Measurements from ENCODE around the gene BACE1-AS. TPM values are rescaled to one million over a fixed set of nuclear protein-coding genes. Genes with fewer than 3 reads are reported as not detected.
"Not testable (repeated sequence)": the region's sequence is repeated elsewhere in the genome, so short reads cannot be mapped to it uniquely, and the experiment has no call there.

Gene BACE1-AS
- total RNA-seq: 8.3 TPM
- long read RNA-seq, partial matches to known transcripts: 0 of 2 reads
- long read RNA-seq, other reads (novel, unspliced or antisense): 0 of 2 reads

DNA sequence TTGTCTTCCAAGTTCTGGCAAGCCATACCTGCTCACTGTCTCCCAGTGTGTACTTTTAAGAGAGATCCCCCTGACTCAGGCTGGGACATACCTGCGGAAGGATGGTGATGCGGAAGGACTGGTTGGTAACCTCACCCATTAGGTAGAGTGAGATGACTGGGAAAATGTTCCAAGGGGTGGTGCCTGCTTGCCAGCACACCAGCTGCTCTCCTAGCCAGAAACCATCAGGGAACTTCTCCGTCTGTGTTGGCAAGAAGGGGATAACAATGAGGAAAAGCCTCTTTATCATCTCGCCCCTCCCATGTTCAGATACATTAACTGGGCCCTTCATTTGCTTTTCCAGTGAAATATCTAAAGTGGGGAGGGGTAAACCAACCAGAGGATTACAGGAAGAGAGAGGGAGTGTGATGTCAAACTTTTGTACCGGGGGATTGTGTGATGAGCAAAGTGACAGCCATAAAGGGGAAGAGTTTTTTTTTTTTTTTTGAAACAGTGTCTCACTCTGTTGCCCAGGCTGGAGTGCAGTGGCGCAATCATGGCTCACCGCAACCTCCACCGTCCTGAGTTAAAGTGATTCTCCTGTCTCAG is at the start of gene BACE1-AS:
Gene BACE1-AS, plus strand, starts transcription at position 538 of the 588 bp plus-strand sequence.
- ATAC-seq (ENCODE audit: poor library complexity) (no peak), DNase-seq (no peak)
- intact Hi-C loops (cut with DNase I): no loop called here

GRCh38 chr11:117248341-117248740 is 42.8 kb upstream of the BACE1-AS start:
- intact Hi-C loops (cut with DNase I): no loop called here

DNA sequence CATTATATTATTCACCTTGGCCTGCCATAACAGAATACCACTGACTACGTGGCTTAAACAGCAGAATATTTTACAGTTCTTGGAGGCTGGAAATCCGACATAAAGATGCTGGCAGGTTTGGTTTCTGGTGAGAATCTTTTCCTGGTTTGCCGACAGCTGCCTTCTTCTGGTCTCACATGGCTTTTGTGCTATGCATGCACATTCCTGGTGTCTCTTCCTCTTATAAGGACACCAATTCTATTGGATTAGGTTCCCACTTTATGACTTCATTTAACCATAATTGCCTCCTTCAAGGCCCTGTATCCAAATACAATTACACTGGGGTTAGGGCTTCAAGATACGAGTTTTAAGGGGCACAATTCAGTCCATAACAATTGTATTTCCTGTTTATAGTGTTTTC is 41.6 kb upstream of the BACE1-AS start:
- ATAC-seq (ENCODE audit: poor library complexity) (no peak), DNase-seq (no peak)
- intact Hi-C loops (cut with DNase I): no loop called here

More at GRCh38 chr11:117248341-117248740, 42.8 kb upstream of the BACE1-AS start:
- no peak for DNase-seq
- no peak for ATAC-seq (ENCODE audit: poor library complexity)

- no peak for ATAC-seq (ENCODE audit: poor library complexity)
- no peak for DNase-seq
- intact Hi-C loops (cut with DNase I): no loop called here
Observed at GRCh38 chr11:117251506-117251905, 39.6 kb upstream of the BACE1-AS start.

DNA sequence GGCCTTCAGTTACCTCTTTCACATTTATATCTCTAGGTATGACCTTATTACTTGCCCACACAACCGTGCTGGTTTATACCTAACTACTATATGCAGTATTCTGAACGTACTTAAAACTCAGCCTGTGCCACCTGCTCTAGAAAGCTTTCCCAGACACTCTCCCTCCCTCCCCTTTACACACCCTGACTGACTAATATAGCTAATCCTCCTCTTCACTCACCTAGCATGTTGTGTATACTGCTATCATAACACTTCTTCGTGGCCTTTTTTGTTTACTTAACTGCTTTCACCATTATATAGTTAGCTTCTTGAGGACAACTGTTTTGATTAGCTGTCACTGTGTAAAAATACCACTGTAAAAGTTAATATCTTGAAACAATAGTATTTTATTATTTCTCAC is 35.2 kb upstream of the BACE1-AS start:
- intact Hi-C loops (cut with DNase I): no loop called here
- no peak for ATAC-seq (ENCODE audit: poor library complexity)

GRCh38 chr11:117256573-117256972 is 34.6 kb upstream of the BACE1-AS start:
- no peak for DNase-seq
- intact Hi-C loops (cut with DNase I): no loop called here
- no peak for ATAC-seq (ENCODE audit: poor library complexity)

More for the DNA sequence above, 35.2 kb upstream of the BACE1-AS start:
- no peak for DNase-seq

DNA sequence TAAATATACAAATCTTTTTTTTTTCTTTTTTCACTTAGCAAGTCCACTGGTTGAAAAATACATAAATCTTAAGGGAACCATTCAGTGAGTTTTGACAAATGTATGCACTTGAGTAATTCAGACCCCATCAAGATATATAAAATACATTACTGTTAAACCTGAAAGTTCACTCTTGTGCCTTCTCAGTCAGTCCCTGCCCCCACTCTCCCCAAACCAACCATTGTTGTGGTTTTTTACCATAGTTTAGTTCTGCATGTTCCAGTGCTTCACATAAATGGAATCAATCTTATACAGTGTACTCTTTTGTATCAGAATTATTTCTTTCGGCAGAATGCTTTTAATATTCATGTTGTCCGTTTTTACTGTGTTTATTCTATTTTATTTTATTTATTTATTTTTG is 32.6 kb upstream of the BACE1-AS start:
- DNase-seq: no peak
- intact Hi-C loops (cut with DNase I): no loop called here
- no peak for ATAC-seq (ENCODE audit: poor library complexity)

- ATAC-seq (ENCODE audit: poor library complexity): no peak
- DNase-seq: no peak
- intact Hi-C loops (cut with DNase I): no loop called here
Observed at GRCh38 chr11:117259417-117259816, 31.7 kb upstream of the BACE1-AS start.

DNA sequence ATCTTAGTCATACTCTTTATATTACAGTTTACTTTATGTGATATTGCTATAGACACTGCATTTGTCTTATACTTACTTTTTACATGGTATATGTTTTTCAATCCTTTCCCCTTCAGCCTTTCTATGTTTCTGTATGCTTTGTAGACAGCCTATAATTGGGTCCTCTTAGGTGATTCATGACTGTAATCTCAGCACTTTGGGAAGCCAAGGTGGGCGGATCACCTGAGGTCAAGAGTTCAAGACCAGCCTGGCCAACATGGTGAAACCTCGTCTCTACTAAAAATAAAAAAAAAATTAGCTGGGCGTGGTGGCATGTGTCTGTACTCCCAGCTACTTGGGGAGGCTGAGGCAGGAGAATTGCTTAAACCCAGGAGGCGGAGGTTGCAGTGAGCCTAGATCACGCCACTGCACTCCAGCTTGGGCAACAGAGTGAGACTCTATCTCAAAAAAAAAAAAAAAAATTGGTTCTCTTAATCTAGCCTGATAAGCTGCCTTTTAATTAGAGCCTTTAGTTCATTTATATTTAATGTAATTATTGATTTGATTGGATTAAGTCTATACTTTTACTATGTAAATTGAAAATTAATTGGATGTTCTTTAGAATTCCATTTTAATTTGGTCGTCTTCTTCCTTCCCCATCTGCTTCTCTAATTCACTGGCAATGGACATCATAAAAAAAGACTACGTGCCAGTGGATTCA is 26.4 kb upstream of the BACE1-AS start:
- intact Hi-C loops (cut with DNase I); ATAC-seq (ENCODE audit: poor library complexity); DNase-seq: not testable (repeated sequence)

GRCh38 chr11:117265745-117266144 is 25.4 kb upstream of the BACE1-AS start:
- ATAC-seq (ENCODE audit: poor library complexity) (no peak), DNase-seq (no peak)
- intact Hi-C loops (cut with DNase I): no loop called here

DNA sequence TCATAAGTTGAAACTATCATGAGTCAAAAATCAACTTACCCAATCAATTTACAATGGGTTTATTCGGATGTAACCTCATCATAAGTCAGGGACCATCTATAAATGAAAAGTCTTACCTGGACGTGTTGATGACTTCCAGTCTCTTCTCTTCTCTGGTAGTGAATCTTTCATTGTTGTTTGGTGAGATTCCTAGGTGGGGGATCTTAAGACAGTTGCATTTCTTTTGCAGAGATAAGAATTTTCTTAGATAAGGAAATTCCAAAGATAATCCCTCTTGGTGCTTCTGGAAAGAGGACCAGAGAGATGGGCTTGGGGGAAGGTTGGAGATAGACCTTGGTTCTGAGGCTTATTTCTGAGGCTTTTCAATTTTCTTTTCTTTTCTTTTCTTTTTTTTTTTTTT is 21.3 kb upstream of the BACE1-AS start:
- intact Hi-C loops (cut with DNase I): no loop called here
- no peak for ATAC-seq (ENCODE audit: poor library complexity)
- no peak for DNase-seq

DNA sequence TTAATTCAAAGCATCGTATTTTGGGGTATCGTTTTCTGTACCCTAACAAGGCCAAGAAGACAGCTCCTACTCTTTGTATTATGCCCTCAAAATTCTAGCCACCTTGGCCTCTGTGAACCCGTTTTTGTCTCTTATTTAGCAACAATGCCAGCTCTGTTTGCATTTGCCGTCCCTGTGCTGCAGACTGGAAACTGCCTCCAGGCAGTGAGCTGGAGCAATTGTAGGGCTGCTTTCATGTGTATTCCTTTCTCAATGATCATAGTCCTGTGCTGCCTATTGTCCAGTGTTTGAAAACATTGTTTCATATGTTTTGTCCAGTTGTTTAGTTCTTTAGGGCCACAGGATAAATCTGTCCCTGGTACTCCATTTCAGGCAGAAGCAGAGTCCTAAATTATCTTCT is 19.9 kb upstream of the BACE1-AS start:
- DNase-seq: no peak
- intact Hi-C loops (cut with DNase I): no loop called here
- ATAC-seq (ENCODE audit: poor library complexity): no peak

GRCh38 chr11:117272175-117272574 is 19.0 kb upstream of the BACE1-AS start:
- DNase-seq; intact Hi-C loops (cut with DNase I); ATAC-seq (ENCODE audit: poor library complexity): not testable (repeated sequence)

DNA sequence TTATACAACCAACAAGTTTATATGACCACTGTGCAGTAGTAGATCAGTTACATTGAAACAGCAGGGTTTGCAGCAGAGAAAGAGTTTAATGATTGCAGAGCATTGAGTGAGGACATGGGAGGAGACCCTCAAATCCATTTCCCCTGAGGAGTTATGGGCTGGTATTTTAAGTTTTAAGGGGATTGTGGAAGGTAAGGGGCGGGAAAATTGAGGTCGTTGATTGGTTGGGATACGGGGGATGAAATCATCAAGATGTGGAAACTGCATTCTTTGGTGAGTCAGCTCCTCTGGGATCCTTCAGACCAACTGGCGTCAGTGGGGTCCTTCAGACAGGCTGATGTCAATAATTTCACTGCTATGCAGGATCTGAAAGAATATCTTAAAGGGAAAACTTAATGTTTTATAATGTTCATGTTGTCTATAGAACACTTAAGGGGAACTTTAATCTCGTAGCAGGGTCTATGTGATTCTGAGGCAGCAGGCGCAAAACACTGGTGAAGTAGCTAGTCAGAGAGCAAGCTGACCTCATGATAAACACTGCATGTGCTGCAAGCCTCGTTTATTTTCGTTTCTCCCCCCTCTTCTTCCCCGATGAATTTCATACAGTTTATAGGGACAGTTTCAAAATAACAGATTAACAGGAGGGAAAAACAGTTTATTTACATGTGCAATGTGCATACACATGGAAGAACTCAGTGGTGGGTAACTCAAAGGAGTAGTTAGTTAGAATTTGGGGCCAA is 17.4 kb upstream of the BACE1-AS start:
- no peak for ATAC-seq (ENCODE audit: poor library complexity)
- intact Hi-C loops (cut with DNase I): no loop called here
- DNase-seq: no peak

GRCh38 chr11:117278347-117278746 is 12.8 kb upstream of the BACE1-AS start:
- intact Hi-C loops (cut with DNase I): no loop called here
- no peak for ATAC-seq (ENCODE audit: poor library complexity)
- DNase-seq: no peak

DNA sequence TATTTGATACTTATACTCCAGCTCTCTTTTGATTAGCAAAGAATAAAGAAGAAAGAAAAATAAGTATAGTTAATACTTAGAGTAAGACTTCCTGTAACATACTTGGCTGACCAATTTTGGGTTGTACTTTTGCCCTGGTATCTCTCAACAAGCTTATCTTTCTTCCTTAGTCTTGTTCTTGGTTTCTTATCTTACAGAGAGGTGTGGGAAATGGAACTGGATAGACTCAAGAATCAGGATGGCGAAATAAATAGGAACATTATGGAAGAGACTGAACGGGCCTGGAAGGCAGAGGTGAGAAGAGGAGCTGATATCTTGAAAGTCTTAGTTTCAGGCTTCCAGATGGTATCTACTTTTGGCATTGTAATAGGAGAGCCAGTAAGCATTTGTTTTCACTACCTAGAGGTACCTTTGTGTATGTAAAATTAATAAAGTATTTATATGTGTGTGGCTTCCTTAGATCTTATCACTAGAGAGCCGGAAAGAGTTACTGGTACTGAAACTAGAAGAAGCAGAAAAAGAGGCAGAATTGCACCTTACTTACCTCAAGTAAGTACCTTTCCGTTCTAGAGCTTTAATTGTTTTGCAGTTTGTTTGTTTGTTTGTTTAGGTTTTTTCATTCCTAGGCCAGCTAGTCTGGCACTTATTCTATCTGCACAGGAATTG is 11.3 kb upstream of the BACE1-AS start:
- intact Hi-C loops (cut with DNase I): no loop called here
- ATAC-seq (ENCODE audit: poor library complexity) (no peak), DNase-seq (no peak)

- ATAC-seq (ENCODE audit: poor library complexity) (no peak), DNase-seq (no peak)
- intact Hi-C loops (cut with DNase I): no loop called here
Observed at GRCh38 chr11:117281159-117281558, 10.0 kb upstream of the BACE1-AS start.

- no peak for ATAC-seq (ENCODE audit: poor library complexity)
- intact Hi-C loops (cut with DNase I): no loop called here
- DNase-seq: no peak
Observed at GRCh38 chr11:117281869-117282268, 9.3 kb upstream of the BACE1-AS start.

- DNase-seq: no peak
- ATAC-seq (ENCODE audit: poor library complexity): no peak
- intact Hi-C loops (cut with DNase I): no loop called here
Observed at GRCh38 chr11:117282956-117283355, 8.2 kb upstream of the BACE1-AS start.

Measured in Right ventricle myocardium superior (tissue), 1 donor.